WTC11 (cell line): Measurements from ENCODE around the gene FOXL2NB. TPM values are rescaled to one million over a fixed set of nuclear protein-coding genes. Genes with fewer than 3 reads are reported as not detected.

Experiments used
- ATAC-seq: fragments of 200-7000 bp; cut with Tn5 transposase; 2 replicates; pipeline ENCODE4 v1.10.0; 2021; ENCODE audit warnings: mild to moderate bottlenecking, moderate library complexity
- CTCF ChIA-PET: fragments of 300-600 bp; sonication (Branson Sonifier 250); formaldehyde crosslinking; loops from one replicate; lab custom pipeline; 2021; ENCODE audit warnings: antibody characterized with exemption; lab: Charles Lee
- POLR2A ChIA-PET: fragments of 350-600 bp; sonication (Branson Sonifier 250); formaldehyde crosslinking; loops from one replicate; lab custom pipeline; 2021; ENCODE audit warnings: antibody characterized with exemption; lab: Charles Lee
- DNase-seq: peaks from one replicate; pipeline ENCODE4 v3.0.0; 2021; ENCODE audit warnings: low spot score
- H3K27ac Mint-ChIP-seq: 2 replicates; pipeline ENCODE4 v1.8.0; 2021; ENCODE audit warnings: mixed read lengths
- H3K27me3 Mint-ChIP-seq: 2 replicates; pipeline ENCODE4 v1.8.0; 2021; ENCODE audit warnings: low read depth, mild to moderate bottlenecking, moderate library complexity, mixed read lengths
- H3K36me3 Mint-ChIP-seq: 2 replicates; pipeline ENCODE4 v1.8.0; 2021; ENCODE audit warnings: mixed read lengths
- H3K4me1 Mint-ChIP-seq: 2 replicates; pipeline ENCODE4 v1.8.0; 2022; ENCODE audit warnings: mixed read lengths
- H3K4me3 Mint-ChIP-seq: 2 replicates; pipeline ENCODE4 v1.8.0; 2021; ENCODE audit warnings: mild to moderate bottlenecking, moderate library complexity, mixed read lengths
- H3K9me3 Mint-ChIP-seq: 2 replicates; pipeline ENCODE4 v1.8.0; 2021; ENCODE audit warnings: mixed read lengths
- CTCF ChIP-seq: fragments of 200-600 bp; IDR thresholded peaks from 2 replicates; pipeline ENCODE4 v1.8.0; 2022; ENCODE audit warnings: antibody characterized with exemption
- ELF4 ChIP-seq: sonication (generic); formaldehyde crosslinking; IDR thresholded peaks from 2 replicates; pipeline ENCODE4 v1.8.1; 2022; ENCODE audit warnings: low read depth, mild to moderate bottlenecking, moderate library complexity, missing genetic modification reagents
- FOXK1 ChIP-seq: sonication (generic); formaldehyde crosslinking; IDR thresholded peaks from 2 replicates; pipeline ENCODE4 v1.8.0; 2022; ENCODE audit warnings: mild to moderate bottlenecking, moderate library complexity, missing genetic modification reagents
- GABPB1 ChIP-seq: sonication (generic); formaldehyde crosslinking; IDR thresholded peaks from 2 replicates; pipeline ENCODE4 v1.8.1; 2023; ENCODE audit warnings: mild to moderate bottlenecking, missing genetic modification reagents
- JAZF1 ChIP-seq: fragments of 250-450 bp; sonication (Bioruptor Pico); IDR thresholded peaks from 2 replicates; pipeline ENCODE4 v1.9.0; 2021; ENCODE audit warnings: moderate library complexity, mild to moderate bottlenecking, inconsistent platforms
- OVOL2 ChIP-seq: fragments of 250-450 bp; sonication (Bioruptor Pico); IDR thresholded peaks from 2 replicates; pipeline ENCODE4 v1.9.0; 2021; ENCODE audit warnings: mild to moderate bottlenecking, borderline replicate concordance
- PRRX2 ChIP-seq: fragments of 250-450 bp; sonication (Bioruptor Pico); IDR thresholded peaks from 2 replicates; pipeline ENCODE4 v1.8.0; 2021; ENCODE audit warnings: mild to moderate bottlenecking
- SMAD4 ChIP-seq: sonication (generic); formaldehyde crosslinking; IDR thresholded peaks from 2 replicates; pipeline ENCODE4 v1.8.0; 2022; ENCODE audit warnings: mild to moderate bottlenecking, missing genetic modification reagents
- ZSCAN18 ChIP-seq: fragments of 250-450 bp; sonication (Bioruptor Pico); IDR thresholded peaks from 2 replicates; pipeline ENCODE4 v2.1.2; 2022; ENCODE audit warnings: mild to moderate bottlenecking, moderate library complexity
- total RNA-seq: library from RNA; stranded (reverse); gene quantifications from 3 replicates; pipeline ENCODE4 v1.2.3, GENCODE V29; 2021
- TF ChIP-seq, protein P1 (sequence below): sonication (generic); formaldehyde crosslinking; IDR thresholded peaks from 2 replicates; pipeline ENCODE4 v1.8.1; 2022; ENCODE audit warnings: missing genetic modification reagents, borderline replicate concordance
- TF ChIP-seq, protein P2 (sequence below): sonication (generic); formaldehyde crosslinking; IDR thresholded peaks from 2 replicates; pipeline ENCODE4 v1.8.1; 2022; ENCODE audit warnings: low read depth, mild to moderate bottlenecking, moderate library complexity, missing genetic modification reagents, borderline replicate concordance
- TF ChIP-seq, protein P3 (sequence below): sonication (generic); formaldehyde crosslinking; IDR thresholded peaks from 2 replicates; pipeline ENCODE4 v1.8.1; 2022; ENCODE audit warnings: low read depth, missing genetic modification reagents, borderline replicate concordance
- TF ChIP-seq, protein P4 (sequence below): sonication (generic); formaldehyde crosslinking; IDR thresholded peaks from 2 replicates; pipeline ENCODE4 v1.8.1; 2022; ENCODE audit warnings: mild to moderate bottlenecking, missing genetic modification reagents, moderate library complexity, borderline replicate concordance
- TF ChIP-seq, protein P5 (sequence below): sonication (generic); formaldehyde crosslinking; IDR thresholded peaks from 2 replicates; pipeline ENCODE4 v1.8.1; 2023; ENCODE audit warnings: mild to moderate bottlenecking, moderate library complexity, missing genetic modification reagents

The FOXL2NB gene
- total RNA-seq, 1 experiment from 2014 or later = 5.1 TPM

DNA sequence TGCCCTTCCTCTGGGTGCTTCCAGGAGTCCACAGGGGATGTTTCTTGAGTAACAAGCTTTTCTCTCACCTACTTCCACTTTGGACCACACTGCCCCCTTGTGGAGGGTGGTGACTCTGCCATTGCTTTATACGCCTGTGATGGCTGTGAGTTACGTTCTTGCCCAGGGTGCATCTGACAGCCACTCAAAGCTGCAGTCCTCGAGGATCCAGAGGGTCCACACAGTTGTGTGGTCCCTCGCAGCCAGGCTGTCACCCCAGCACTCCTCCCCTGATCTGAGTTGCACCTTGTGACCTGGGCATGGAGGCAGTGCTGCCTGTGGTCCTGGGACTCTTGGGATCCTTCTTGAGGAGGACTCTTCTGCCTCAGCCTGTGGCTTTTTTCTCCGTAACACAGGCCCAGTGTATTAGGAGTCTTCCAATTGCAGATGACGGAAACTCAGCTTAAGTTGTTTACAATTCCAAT, 23.5 kb upstream of the FOXL2NB start:
- CTCF ChIA-PET = interaction anchor here (0.6 to 5.9 kb wide), 87 partner anchors 8 to 620 kb away, joined by 3 to 138 read pairs (median 4); partner anchors contain the start of genes CEP70, ESYT3, FAIM and FOXL2
- H3K4me1 Mint-ChIP-seq = no peaks in the 10 kb centered on the region
- POLR2A ChIA-PET = interaction anchor here (0.5 to 1.5 kb wide), 5 partner anchors 12 to 489 kb away, joined by 3 to 5 read pairs (median 3); partner anchors contain the start of gene CEP70

More for the DNA sequence above, 23.5 kb upstream of the FOXL2NB start:
- Mint-ChIP-seq H3K36me3 (no peaks in the 10 kb centered on the region), H3K27me3 (no peaks in the 10 kb centered on the region; the same call in 1 of the 2 replicates), H3K9me3 (no peaks in the 10 kb centered on the region), H3K27ac (no peak overlapping the region), H3K4me3 (no peak overlapping the region)
- peak; percentile 95 for DNase-seq
- TF ChIP-seq CTCF = peak; percentile 90
- TF ChIP-seq, protein P1, sequence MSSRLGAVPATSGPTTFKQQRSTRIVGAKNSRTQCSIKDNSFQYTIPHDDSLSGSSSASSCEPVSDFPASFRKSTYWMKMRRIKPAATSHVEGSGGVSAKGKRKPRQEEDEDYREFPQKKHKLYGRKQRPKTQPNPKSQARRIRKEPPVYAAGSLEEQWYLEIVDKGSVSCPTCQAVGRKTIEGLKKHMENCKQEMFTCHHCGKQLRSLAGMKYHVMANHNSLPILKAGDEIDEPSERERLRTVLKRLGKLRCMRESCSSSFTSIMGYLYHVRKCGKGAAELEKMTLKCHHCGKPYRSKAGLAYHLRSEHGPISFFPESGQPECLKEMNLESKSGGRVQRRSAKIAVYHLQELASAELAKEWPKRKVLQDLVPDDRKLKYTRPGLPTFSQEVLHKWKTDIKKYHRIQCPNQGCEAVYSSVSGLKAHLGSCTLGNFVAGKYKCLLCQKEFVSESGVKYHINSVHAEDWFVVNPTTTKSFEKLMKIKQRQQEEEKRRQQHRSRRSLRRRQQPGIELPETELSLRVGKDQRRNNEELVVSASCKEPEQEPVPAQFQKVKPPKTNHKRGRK (CRISPR knock-in tag) = no peak
- TF ChIP-seq PRRX2 (CRISPR knock-in tag) = no peak
- TF ChIP-seq, protein P2, sequence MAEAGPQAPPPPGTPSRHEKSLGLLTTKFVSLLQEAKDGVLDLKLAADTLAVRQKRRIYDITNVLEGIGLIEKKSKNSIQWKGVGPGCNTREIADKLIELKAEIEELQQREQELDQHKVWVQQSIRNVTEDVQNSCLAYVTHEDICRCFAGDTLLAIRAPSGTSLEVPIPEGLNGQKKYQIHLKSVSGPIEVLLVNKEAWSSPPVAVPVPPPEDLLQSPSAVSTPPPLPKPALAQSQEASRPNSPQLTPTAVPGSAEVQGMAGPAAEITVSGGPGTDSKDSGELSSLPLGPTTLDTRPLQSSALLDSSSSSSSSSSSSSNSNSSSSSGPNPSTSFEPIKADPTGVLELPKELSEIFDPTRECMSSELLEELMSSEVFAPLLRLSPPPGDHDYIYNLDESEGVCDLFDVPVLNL = no peak
- no peak for TF ChIP-seq OVOL2 (CRISPR knock-in tag)
- TF ChIP-seq JAZF1 (CRISPR knock-in tag) = no peak
- no peak for TF ChIP-seq GABPB1 (CRISPR knock-in tag)
- TF ChIP-seq, protein P3, sequence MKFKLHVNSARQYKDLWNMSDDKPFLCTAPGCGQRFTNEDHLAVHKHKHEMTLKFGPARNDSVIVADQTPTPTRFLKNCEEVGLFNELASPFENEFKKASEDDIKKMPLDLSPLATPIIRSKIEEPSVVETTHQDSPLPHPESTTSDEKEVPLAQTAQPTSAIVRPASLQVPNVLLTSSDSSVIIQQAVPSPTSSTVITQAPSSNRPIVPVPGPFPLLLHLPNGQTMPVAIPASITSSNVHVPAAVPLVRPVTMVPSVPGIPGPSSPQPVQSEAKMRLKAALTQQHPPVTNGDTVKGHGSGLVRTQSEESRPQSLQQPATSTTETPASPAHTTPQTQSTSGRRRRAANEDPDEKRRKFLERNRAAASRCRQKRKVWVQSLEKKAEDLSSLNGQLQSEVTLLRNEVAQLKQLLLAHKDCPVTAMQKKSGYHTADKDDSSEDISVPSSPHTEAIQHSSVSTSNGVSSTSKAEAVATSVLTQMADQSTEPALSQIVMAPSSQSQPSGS (CRISPR knock-in tag) = no peak
- no peak for TF ChIP-seq ZSCAN18 (CRISPR knock-in tag)
- TF ChIP-seq, protein P4, sequence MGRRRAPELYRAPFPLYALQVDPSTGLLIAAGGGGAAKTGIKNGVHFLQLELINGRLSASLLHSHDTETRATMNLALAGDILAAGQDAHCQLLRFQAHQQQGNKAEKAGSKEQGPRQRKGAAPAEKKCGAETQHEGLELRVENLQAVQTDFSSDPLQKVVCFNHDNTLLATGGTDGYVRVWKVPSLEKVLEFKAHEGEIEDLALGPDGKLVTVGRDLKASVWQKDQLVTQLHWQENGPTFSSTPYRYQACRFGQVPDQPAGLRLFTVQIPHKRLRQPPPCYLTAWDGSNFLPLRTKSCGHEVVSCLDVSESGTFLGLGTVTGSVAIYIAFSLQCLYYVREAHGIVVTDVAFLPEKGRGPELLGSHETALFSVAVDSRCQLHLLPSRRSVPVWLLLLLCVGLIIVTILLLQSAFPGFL (CRISPR knock-in tag) = no peak
- no peak for TF ChIP-seq ELF4 (CRISPR knock-in tag)
- no peak for TF ChIP-seq SMAD4 (CRISPR knock-in tag)
- TF ChIP-seq FOXK1 = no peak
- TF ChIP-seq, protein P5, sequence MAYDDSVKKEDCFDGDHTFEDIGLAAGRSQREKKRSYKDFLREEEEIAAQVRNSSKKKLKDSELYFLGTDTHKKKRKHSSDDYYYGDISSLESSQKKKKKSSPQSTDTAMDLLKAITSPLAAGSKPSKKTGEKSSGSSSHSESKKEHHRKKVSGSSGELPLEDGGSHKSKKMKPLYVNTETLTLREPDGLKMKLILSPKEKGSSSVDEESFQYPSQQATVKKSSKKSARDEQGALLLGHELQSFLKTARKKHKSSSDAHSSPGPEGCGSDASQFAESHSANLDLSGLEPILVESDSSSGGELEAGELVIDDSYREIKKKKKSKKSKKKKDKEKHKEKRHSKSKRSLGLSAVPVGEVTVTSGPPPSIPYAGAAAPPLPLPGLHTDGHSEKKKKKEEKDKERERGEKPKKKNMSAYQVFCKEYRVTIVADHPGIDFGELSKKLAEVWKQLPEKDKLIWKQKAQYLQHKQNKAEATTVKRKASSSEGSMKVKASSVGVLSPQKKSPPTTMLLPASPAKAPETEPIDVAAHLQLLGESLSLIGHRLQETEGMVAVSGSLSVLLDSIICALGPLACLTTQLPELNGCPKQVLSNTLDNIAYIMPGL = 0 out of 2 replicates have a peak, but pooled peaks have one; percentile 28
- peak; percentile 94 for ATAC-seq
